T-helper 2 cell (primary cell): ENCODE data around the gene EFNA5.
"Not testable (repeated sequence)": the region's sequence is repeated elsewhere in the genome, so short reads cannot be mapped to it uniquely, and the experiment has no call there.

Experiments
- DNase-seq, 5 experiments: peaks; one replicate each; pipeline versions ENCODE4 v3.0.0 to v3.0.0-alpha.2; 2012 to 2022

Gene EFNA5

GRCh38 chr5:107451028-107451427 lies 219.7 kb downstream of the EFNA5 start:
- DNase-seq, result no peak

GRCh38 chr5:107450531-107450930 lies 220.2 kb downstream of the EFNA5 start:
- no peak for DNase-seq

GRCh38 chr5:107449369-107449768 lies 221.4 kb downstream of the EFNA5 start:
- no peak for DNase-seq

GRCh38 chr5:107447587-107447986 lies 223.2 kb downstream of the EFNA5 start:
- DNase-seq, result no peak

- DNase-seq, result no peak
These were observed 223.8 kb downstream of the EFNA5 start for GRCh38 chr5:107446972-107447371.

GRCh38 chr5:107444300-107444699 lies 226.4 kb downstream of the EFNA5 start:
- no peak for DNase-seq

- no peak for DNase-seq
These were observed 226.8 kb downstream of the EFNA5 start for GRCh38 chr5:107443897-107444296.

- DNase-seq, result no peak
These were observed 228.3 kb downstream of the EFNA5 start for GRCh38 chr5:107442452-107442851.

- DNase-seq, result no peak
These were observed 230.9 kb downstream of the EFNA5 start for GRCh38 chr5:107439832-107440231.

- no peak for DNase-seq
These were observed 232.7 kb downstream of the EFNA5 start for GRCh38 chr5:107437986-107438510.

- no peak for DNase-seq
These were observed 233.6 kb downstream of the EFNA5 start for GRCh38 chr5:107437154-107437553.

GRCh38 chr5:107436201-107436600 lies 234.5 kb downstream of the EFNA5 start:
- DNase-seq, result no peak

GRCh38 chr5:107435061-107435460 lies 235.7 kb downstream of the EFNA5 start:
- no peak for DNase-seq

GRCh38 chr5:107433646-107434045 lies 237.1 kb downstream of the EFNA5 start:
- DNase-seq, result not testable (repeated sequence)

GRCh38 chr5:107431998-107432397 lies 238.7 kb downstream of the EFNA5 start:
- no peak for DNase-seq

GRCh38 chr5:107431536-107431935 lies 239.2 kb downstream of the EFNA5 start:
- no peak for DNase-seq

GRCh38 chr5:107430071-107430625 lies 240.6 kb downstream of the EFNA5 start:
- no peak for DNase-seq

GRCh38 chr5:107428303-107428813 lies 242.4 kb downstream of the EFNA5 start:
- DNase-seq, result no peak

- DNase-seq, result no peak
These were observed 243.9 kb downstream of the EFNA5 start for GRCh38 chr5:107426872-107427271.

- no peak for DNase-seq
These were observed 244.5 kb downstream of the EFNA5 start for GRCh38 chr5:107426209-107426608.

- no peak for DNase-seq
These were observed 245.2 kb downstream of the EFNA5 start for GRCh38 chr5:107425541-107426031.

GRCh38 chr5:107424491-107424890 lies 246.2 kb downstream of the EFNA5 start:
- DNase-seq, result no peak

GRCh38 chr5:107422494-107422893 lies 248.2 kb downstream of the EFNA5 start:
- no peak for DNase-seq

- no peak for DNase-seq
These were observed 251.2 kb downstream of the EFNA5 start for GRCh38 chr5:107419498-107419897.

GRCh38 chr5:107418902-107419301 lies 251.8 kb downstream of the EFNA5 start:
- no peak for DNase-seq
